ENCODE measurements around the gene DAB2IP.
"Not testable (repeated sequence)": the region's sequence is repeated elsewhere in the genome, so short reads cannot be mapped to it uniquely, and the experiment has no call there.

DAB2IP gene

GRCh38 chr9:121731919-121732318 lies 80.5 kb downstream of the DAB2IP start:
- DNase-seq: no peak

GRCh38 chr9:121732389-121732788 lies 81.0 kb downstream of the DAB2IP start:
- DNase-seq: no peak

GRCh38 chr9:121732886-121733285 lies 81.5 kb downstream of the DAB2IP start:
- DNase-seq: no peak

- no peak for DNase-seq
Observed at GRCh38 chr9:121734465-121734864, 83.0 kb downstream of the DAB2IP start.

- DNase-seq: no peak
Observed at GRCh38 chr9:121735065-121735792, 83.8 kb downstream of the DAB2IP start.

- no peak for DNase-seq
Observed at GRCh38 chr9:121735793-121736770, 84.6 kb downstream of the DAB2IP start.

GRCh38 chr9:121736934-121737462 lies 85.6 kb downstream of the DAB2IP start:
- no peak for DNase-seq

- no peak for DNase-seq
Observed at GRCh38 chr9:121737481-121737931, 86.1 kb downstream of the DAB2IP start.

- no peak for DNase-seq
Observed at GRCh38 chr9:121738411-121738810, 87.0 kb downstream of the DAB2IP start.

- no peak for DNase-seq
Observed at GRCh38 chr9:121738968-121739367, 87.5 kb downstream of the DAB2IP start.

GRCh38 chr9:121739971-121740370 lies 88.5 kb downstream of the DAB2IP start:
- DNase-seq: no peak

- no peak for DNase-seq
Observed at GRCh38 chr9:121741228-121741918, 89.9 kb downstream of the DAB2IP start.

- DNase-seq: not testable (repeated sequence)
Observed at GRCh38 chr9:121741919-121742283, 90.5 kb downstream of the DAB2IP start.

- DNase-seq: no peak
Observed at GRCh38 chr9:121742923-121743322, 91.5 kb downstream of the DAB2IP start.

- DNase-seq: no peak
Observed at GRCh38 chr9:121743441-121744001, 92.1 kb downstream of the DAB2IP start.

- no peak for DNase-seq
Observed at GRCh38 chr9:121744002-121744686, 92.7 kb downstream of the DAB2IP start.

GRCh38 chr9:121744687-121745395 lies 93.4 kb downstream of the DAB2IP start:
- no peak for DNase-seq

GRCh38 chr9:121745396-121745695 lies 93.9 kb downstream of the DAB2IP start:
- no peak for DNase-seq

- no peak for DNase-seq
Observed at GRCh38 chr9:121746411-121746810, 95.0 kb downstream of the DAB2IP start.

- DNase-seq: no peak
Observed at GRCh38 chr9:121746866-121747265, 95.4 kb downstream of the DAB2IP start.

- DNase-seq: no peak
Observed at GRCh38 chr9:121748074-121748473, 96.6 kb downstream of the DAB2IP start.
